GM19035 (cell line): ENCODE measurements around the gene CCDC63.
"Not testable (repeated sequence)": the region's sequence is repeated elsewhere in the genome, so short reads cannot be mapped to it uniquely, and the experiment has no call there.

Experiments used
- ATAC-seq: cut with Tn5 transposase; IDR thresholded peaks from one replicate; pipeline ENCODE4 v1.9.1; 2021; ENCODE audit not compliant: unreplicated experiment

CCDC63 gene

GRCh38 chr12:110844131-110844530 is 2.7 kb upstream of the CCDC63 start:
- no peak for ATAC-seq

- ATAC-seq, result no peak
Observed at GRCh38 chr12:110844551-110845338, 2.0 kb upstream of the CCDC63 start.

- no peak for ATAC-seq
Observed at GRCh38 chr12:110845339-110845682, 1.5 kb upstream of the CCDC63 start.

- no peak for ATAC-seq
Observed at GRCh38 chr12:110848314-110848923, 1.6 kb downstream of the CCDC63 start.

GRCh38 chr12:110849221-110849620 is 2.4 kb downstream of the CCDC63 start:
- no peak for ATAC-seq

GRCh38 chr12:110849748-110850403 is 3.1 kb downstream of the CCDC63 start:
- ATAC-seq, result no peak

- ATAC-seq, result no peak
Observed at GRCh38 chr12:110850762-110851161, 4.0 kb downstream of the CCDC63 start.

GRCh38 chr12:110853836-110854235 is 7.0 kb downstream of the CCDC63 start:
- no peak for ATAC-seq

GRCh38 chr12:110856542-110856941 is 9.8 kb downstream of the CCDC63 start:
- no peak for ATAC-seq

GRCh38 chr12:110857528-110857927 is 10.7 kb downstream of the CCDC63 start:
- ATAC-seq, result no peak

- ATAC-seq, result not testable (repeated sequence)
Observed at GRCh38 chr12:110857954-110858353, 11.2 kb downstream of the CCDC63 start.

- ATAC-seq, result no peak
Observed at GRCh38 chr12:110858848-110859247, 12.1 kb downstream of the CCDC63 start.

- no peak for ATAC-seq
Observed at GRCh38 chr12:110860833-110861296, 14.1 kb downstream of the CCDC63 start.

- no peak for ATAC-seq
Observed at GRCh38 chr12:110861729-110862128, 14.9 kb downstream of the CCDC63 start.

- ATAC-seq, result no peak
Observed at GRCh38 chr12:110862329-110862728, 15.5 kb downstream of the CCDC63 start.

- no peak for ATAC-seq
Observed at GRCh38 chr12:110863161-110863560, 16.4 kb downstream of the CCDC63 start.

- ATAC-seq, result no peak
Observed at GRCh38 chr12:110865521-110865920, 18.7 kb downstream of the CCDC63 start.

- ATAC-seq, result no peak
Observed at GRCh38 chr12:110869026-110869425, 22.2 kb downstream of the CCDC63 start.

- no peak for ATAC-seq
Observed at GRCh38 chr12:110869803-110870202, 23.0 kb downstream of the CCDC63 start.

- no peak for ATAC-seq
Observed at GRCh38 chr12:110872100-110872499, 25.3 kb downstream of the CCDC63 start.

GRCh38 chr12:110874351-110874750 is 27.6 kb downstream of the CCDC63 start:
- ATAC-seq, result no peak

GRCh38 chr12:110874781-110875180 is 28.0 kb downstream of the CCDC63 start:
- no peak for ATAC-seq
